T-helper 17 cell (primary cell): ENCODE data around the gene MED15. TPM values are rescaled to one million over a fixed set of nuclear protein-coding genes. Genes with fewer than 3 reads are reported as not detected.
A peak's percentile ranks its signal among the peaks of the same experiment; 100 is the strongest.
"Not testable (repeated sequence)": the region's sequence is repeated elsewhere in the genome, so short reads cannot be mapped to it uniquely, and the experiment has no call there.

Experiments
- ATAC-seq: fragments of 150-1000 bp; cut with Tn5 transposase; 2 replicates; pipeline ENCODE4 v1.10.0; 2021; ENCODE audit warnings: mild to moderate bottlenecking, moderate library complexity
- DNase-seq, 3 donors: peaks; one replicate each; pipeline versions ENCODE4 v3.0.0 to v3.0.0-alpha.2; 2020 to 2021
- H3K9me3 ChIP-seq: one replicate; pipeline ENCODE4 v1.7.0; 2013; ENCODE audit warnings: low read length, mild to moderate bottlenecking; ENCODE audit not compliant: control insufficient read depth, poor library complexity, severe bottlenecking
- H3K27ac Mint-ChIP-seq: one replicate; pipeline ENCODE4 v1.8.0; 2022; ENCODE audit warnings: mild to moderate bottlenecking, moderate library complexity, mixed read lengths
- H3K27me3 Mint-ChIP-seq: one replicate; pipeline ENCODE4 v1.8.0; 2022; ENCODE audit warnings: mixed read lengths
- H3K36me3 Mint-ChIP-seq: one replicate; pipeline ENCODE4 v1.8.0; 2022; ENCODE audit warnings: low read depth, mixed read lengths
- H3K4me1 Mint-ChIP-seq: one replicate; pipeline ENCODE4 v1.8.0; 2022; ENCODE audit warnings: mild to moderate bottlenecking, mixed read lengths
- H3K4me3 Mint-ChIP-seq: one replicate; pipeline ENCODE4 v1.8.0; 2022; ENCODE audit warnings: mild to moderate bottlenecking, moderate library complexity, mixed read lengths
- total RNA-seq, 4 donors: library from RNA in 2 of 4; stranded (reverse) in 2 of 4; gene quantifications; one replicate each; pipeline ENCODE4 v1.2.3 and lab custom pipeline; 2022 to 2026

MED15 gene
- total RNA-seq (100 to 1,000 TPM; 207 to 251 TPM), total RNA-seq (lab: John Stamatoyannopoulos, UW) (115 to 164 reads per million in 2 donors)

- DNase-seq (peak; percentile 73 to 77 (median 77)), ATAC-seq (peak; percentile 94)
- Mint-ChIP-seq H3K27ac (peak within 1 kb of the TSS; percentile 94), H3K4me3 (peak within 1 kb of the TSS; percentile 99), H3K36me3 (no peaks in the 10 kb centered on the region), H3K4me1 (peaks cover 48% of the 10 kb centered on the region), H3K27me3 (no peaks in the 10 kb centered on the region)
- no peaks in the 10 kb centered on the region for H3K9me3 ChIP-seq
These were observed at the start of gene MED15 for GRCh38 chr22:20507253-20508066. Gene MED15, plus strand, starts transcription at chr22:20507610. Its CDS starts 69 bp downstream, at chr22:20507679.

DNA sequence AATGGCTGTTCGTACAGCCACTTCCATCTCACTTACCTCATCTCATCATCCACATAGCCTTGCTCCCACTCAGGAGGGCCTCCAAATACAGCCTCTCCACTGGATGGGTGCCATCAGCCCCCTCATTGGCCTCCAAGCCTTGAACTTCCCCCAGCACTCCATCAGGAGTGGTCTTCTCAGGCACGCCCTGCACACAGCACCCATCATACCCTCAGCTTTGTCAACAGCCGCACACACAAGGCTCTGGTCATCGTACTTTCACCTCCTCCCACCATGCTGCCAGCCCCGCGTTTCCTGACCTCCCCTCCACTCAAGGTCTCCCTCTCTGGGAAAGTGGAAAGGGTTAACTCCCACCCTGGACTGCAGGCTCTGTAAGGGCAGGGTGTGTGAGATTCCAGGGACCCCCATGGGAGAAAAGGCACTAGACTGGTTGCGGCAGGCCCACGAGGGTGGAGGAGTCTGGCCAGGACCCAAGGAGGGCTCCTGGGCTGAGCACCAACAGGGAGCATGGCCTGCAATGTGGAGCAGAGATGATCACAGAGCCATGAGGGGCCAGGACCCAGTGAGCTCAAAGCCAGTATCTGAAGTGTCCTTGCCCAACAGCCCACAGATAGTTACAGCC is 48.8 kb upstream of the MED15 start:
- H3K9me3 ChIP-seq: no peaks in the 10 kb centered on the region
- H3K36me3 Mint-ChIP-seq: peaks cover 11% of the 10 kb centered on the region
- no peak for DNase-seq
- peak overlapping the region; percentile 60 for H3K27ac Mint-ChIP-seq
- H3K4me3 Mint-ChIP-seq: no peak overlapping the region
- no peak for ATAC-seq
- peaks cover 30% of the 10 kb centered on the region for H3K4me1 Mint-ChIP-seq
- no peaks in the 10 kb centered on the region for H3K27me3 Mint-ChIP-seq

DNA sequence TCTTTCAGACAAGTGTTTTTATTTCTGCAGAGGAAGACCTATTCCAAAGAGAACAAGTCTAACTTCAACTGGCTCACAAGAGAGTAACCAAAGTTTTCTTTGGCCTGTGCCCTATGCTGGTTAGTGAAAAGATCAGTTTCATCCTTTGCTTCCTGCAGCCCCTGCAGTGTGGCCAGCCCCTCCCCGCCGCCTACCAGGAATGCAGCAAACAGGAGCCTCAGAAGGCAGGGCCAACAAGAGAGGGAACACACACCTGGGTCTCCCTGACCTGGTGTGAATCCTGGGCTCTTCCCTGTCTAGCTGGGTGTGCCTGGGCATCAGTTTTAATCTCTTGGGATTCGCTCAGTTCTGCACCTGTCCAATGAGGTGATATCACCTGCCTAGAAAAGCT is 48.3 kb upstream of the MED15 start:
- ATAC-seq (no peak), DNase-seq (no peak)
- H3K4me3 Mint-ChIP-seq: no peak overlapping the region
- no peaks in the 10 kb centered on the region for H3K9me3 ChIP-seq
- no peaks in the 10 kb centered on the region for H3K27me3 Mint-ChIP-seq
- H3K4me1 Mint-ChIP-seq: peaks cover 35% of the 10 kb centered on the region
- peaks cover 11% of the 10 kb centered on the region for H3K36me3 Mint-ChIP-seq
- peak overlapping the region; percentile 60 for H3K27ac Mint-ChIP-seq

DNA sequence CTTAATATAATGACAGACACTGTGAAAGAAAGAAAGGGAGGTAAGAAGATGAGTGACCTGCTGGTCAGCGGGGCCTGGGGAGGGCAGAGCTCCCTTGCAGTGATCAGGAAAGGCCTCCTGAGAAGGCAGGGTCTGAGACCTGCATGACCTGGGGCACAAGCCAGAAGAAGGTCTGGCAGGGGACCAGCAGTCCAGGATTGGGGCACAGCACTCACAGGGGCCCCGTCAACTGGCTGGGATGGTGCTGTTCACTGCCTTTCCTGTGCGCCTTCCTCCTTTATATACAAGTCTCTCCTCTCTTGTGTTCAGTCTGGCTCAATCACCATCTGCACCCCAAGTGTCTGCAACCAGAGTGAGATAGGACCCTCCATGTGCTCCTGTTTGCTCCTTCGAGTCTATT is 47.5 kb upstream of the MED15 start:
- no peak for DNase-seq
- Mint-ChIP-seq H3K27me3 (no peaks in the 10 kb centered on the region), H3K27ac (peak overlapping the region; percentile 60), H3K4me3 (no peak overlapping the region), H3K4me1 (peaks cover 41% of the 10 kb centered on the region), H3K36me3 (peaks cover 11% of the 10 kb centered on the region)
- H3K9me3 ChIP-seq: no peaks in the 10 kb centered on the region
- no peak for ATAC-seq

DNA sequence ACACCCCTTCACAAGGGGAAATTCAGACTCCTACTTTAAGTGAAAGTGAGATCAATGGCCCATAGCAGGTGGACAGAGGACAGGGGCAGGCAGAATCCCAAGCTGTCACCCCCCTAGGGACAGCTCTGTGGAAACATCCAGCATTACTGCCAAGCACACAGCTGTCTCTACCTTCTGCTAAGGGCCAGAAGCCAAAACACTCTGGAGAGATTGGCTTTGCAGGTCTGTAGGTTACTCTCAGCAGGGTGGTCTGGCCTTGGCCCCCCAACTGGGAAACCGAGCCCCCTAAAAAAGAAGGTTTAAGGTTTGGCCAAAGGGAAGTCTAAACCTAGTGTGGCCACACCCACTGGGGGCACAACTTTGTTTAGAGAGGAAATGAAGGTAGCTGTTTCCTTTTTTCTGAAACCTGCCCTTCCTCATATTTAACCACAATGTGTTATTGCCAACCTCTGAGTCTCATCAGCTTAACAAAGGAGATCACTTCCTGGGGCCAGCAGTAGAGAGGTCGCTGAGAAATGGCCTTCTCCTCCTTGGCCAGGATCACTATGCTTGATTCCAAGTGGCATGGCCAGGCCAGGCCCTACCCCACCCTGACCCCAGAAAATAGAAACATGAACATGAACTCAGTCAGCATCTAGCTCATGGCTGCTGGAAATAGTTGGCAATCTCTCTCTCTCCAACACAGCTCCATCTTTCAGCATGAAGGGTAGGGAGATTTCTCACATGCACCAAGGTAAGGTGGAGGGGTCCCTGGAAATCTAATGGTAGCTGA is 43.9 kb upstream of the MED15 start:
- Mint-ChIP-seq H3K36me3 (peaks cover 6% of the 10 kb centered on the region), H3K27me3 (no peaks in the 10 kb centered on the region), H3K27ac (peak overlapping the region; percentile 96), H3K4me1 (peaks cover 44% of the 10 kb centered on the region), H3K4me3 (peak overlapping the region; percentile 77)
- no peaks in the 10 kb centered on the region for H3K9me3 ChIP-seq
- ATAC-seq (peak; percentile 77), DNase-seq (no peak)

DNA sequence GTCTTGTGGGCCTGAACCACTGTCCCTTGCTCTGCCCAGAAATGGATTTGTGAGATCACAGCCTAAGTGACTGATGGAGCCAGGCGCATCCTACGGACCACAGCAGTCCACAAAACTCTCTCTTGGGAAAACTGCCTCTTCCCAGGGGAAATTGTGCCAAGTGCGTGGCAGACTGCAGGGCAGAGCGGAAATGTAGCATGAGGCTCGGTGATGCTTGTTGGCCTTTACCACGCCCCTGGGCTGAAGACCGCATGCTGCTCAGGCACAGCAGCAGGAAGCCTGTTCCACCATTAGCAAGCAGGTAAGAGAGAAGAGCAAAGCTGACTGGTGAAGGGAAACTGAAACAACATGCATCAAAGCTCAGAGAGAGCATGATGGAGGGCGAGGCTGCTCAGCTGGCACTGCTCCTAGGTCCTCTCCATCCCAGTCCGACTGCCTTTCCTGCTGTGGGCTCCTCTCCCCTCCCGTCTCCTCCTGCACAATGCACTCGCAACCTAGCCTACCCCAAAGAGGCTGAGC is 43.3 kb upstream of the MED15 start:
- no peaks in the 10 kb centered on the region for H3K9me3 ChIP-seq
- H3K36me3 Mint-ChIP-seq: peaks cover 7% of the 10 kb centered on the region
- DNase-seq (peak; percentile 36 to 43 (median 36)), ATAC-seq (peak; percentile 88)
- H3K27ac Mint-ChIP-seq: peak overlapping the region; percentile 96
- H3K4me1 Mint-ChIP-seq: peaks cover 44% of the 10 kb centered on the region
- H3K4me3 Mint-ChIP-seq: peak overlapping the region; percentile 77
- H3K27me3 Mint-ChIP-seq: no peaks in the 10 kb centered on the region

DNA sequence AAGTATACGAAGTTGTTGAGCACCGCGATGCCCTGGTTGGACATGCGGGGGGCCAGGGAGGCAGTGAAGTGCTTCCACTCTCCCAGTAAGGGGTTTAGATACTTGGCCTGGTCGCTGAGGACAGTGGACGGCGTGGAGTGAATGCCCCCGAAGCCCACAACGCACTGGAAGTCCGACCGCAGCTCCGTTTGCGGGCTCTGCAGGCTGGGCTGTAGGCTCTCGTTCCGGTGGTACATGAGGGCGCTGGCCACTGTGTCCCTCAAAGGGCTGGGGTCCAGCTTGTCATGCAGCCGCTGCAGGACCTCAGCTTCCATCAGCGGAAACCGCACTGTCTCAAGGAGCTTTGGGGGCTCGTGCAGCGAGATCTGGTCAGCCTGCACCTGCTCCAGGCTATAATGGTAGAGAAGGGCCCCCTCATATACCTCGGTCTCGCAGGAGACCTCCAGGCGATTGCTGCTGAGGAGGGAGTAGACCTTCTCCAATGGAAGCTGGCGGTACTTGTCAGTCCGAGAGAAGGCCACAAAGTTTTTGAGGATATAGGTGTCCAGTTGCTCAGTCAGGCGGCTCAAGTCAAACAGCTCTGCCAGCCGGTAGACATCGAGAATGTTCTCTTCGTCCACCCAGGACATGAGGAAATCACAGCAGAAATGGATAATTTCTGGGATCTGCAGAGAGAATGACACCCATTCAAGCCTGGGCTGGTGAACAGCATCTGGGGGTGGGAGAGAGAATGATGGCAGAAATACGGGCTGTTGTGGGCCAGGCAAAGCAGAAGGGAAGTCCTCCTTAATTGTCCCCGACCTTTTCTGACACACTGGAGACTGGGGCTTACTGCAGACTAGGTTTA is 42.3 kb upstream of the MED15 start:
- no peak for DNase-seq
- Mint-ChIP-seq H3K27ac (peak overlapping the region; percentile 96), H3K4me3 (peak overlapping the region; percentile 80), H3K36me3 (peaks cover 6% of the 10 kb centered on the region), H3K27me3 (no peaks in the 10 kb centered on the region), H3K4me1 (peaks cover 41% of the 10 kb centered on the region)
- no peaks in the 10 kb centered on the region for H3K9me3 ChIP-seq
- no peak for ATAC-seq

DNA sequence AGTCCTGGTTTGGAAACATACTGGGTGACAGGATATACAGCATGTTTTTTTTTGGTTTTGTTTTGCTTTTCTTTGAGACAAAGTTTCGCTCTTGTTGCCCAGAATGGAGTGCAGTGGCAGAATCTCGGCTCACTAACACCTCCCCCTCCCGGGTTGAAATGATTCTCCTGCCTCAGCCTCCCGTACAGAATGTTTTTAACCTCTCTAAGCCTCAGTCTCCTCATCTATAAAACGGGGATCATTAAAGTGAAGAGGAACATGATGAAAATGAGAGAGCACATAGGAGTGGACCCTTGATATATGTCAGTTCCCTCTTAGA is 41.7 kb upstream of the MED15 start:
- peaks cover 9% of the 10 kb centered on the region for H3K36me3 Mint-ChIP-seq
- ATAC-seq: no peak

GRCh38 chr22:20466659-20467379 is 40.6 kb upstream of the MED15 start:
- ATAC-seq (no peak), DNase-seq (no peak)
- Mint-ChIP-seq H3K4me1 (peaks cover 46% of the 10 kb centered on the region), H3K27ac (peak overlapping the region; percentile 96), H3K27me3 (no peaks in the 10 kb centered on the region), H3K36me3 (peaks cover 14% of the 10 kb centered on the region), H3K4me3 (no peak overlapping the region)
- no peaks in the 10 kb centered on the region for H3K9me3 ChIP-seq

More for the DNA sequence above, 41.7 kb upstream of the MED15 start:
- H3K27ac Mint-ChIP-seq: peak overlapping the region; percentile 96
- no peaks in the 10 kb centered on the region for H3K9me3 ChIP-seq
- DNase-seq: no peak
- peak overlapping the region; percentile 80 for H3K4me3 Mint-ChIP-seq
- H3K27me3 Mint-ChIP-seq: no peaks in the 10 kb centered on the region
- H3K4me1 Mint-ChIP-seq: peaks cover 45% of the 10 kb centered on the region

- Mint-ChIP-seq H3K4me1 (peaks cover 36% of the 10 kb centered on the region), H3K4me3 (peak overlapping the region; percentile 64), H3K27ac (peak overlapping the region; percentile 89)
These were observed 38.1 kb upstream of the MED15 start for GRCh38 chr22:20469110-20469868.

GRCh38 chr22:20470525-20470924 is 36.9 kb upstream of the MED15 start:
- H3K36me3 Mint-ChIP-seq: peaks cover 14% of the 10 kb centered on the region
- H3K27me3 Mint-ChIP-seq, DNase-seq, H3K9me3 ChIP-seq, ATAC-seq, H3K4me3 Mint-ChIP-seq, H3K27ac Mint-ChIP-seq: not testable (repeated sequence)
- H3K4me1 Mint-ChIP-seq: peaks cover 39% of the 10 kb centered on the region

More at GRCh38 chr22:20469110-20469868, 38.1 kb upstream of the MED15 start:
- H3K9me3 ChIP-seq: no peaks in the 10 kb centered on the region
- no peaks in the 10 kb centered on the region for H3K27me3 Mint-ChIP-seq
- no peak for DNase-seq
- H3K36me3 Mint-ChIP-seq: peaks cover 14% of the 10 kb centered on the region
- ATAC-seq: peak; percentile 42
